ENCODE results near the gene B3GNT7. TPM values are rescaled to one million over a fixed set of nuclear protein-coding genes. Genes with fewer than 3 reads are reported as not detected.

Gene B3GNT7
- total RNA-seq, 1 experiment from 2014 or later: 11.0 TPM

DNA sequence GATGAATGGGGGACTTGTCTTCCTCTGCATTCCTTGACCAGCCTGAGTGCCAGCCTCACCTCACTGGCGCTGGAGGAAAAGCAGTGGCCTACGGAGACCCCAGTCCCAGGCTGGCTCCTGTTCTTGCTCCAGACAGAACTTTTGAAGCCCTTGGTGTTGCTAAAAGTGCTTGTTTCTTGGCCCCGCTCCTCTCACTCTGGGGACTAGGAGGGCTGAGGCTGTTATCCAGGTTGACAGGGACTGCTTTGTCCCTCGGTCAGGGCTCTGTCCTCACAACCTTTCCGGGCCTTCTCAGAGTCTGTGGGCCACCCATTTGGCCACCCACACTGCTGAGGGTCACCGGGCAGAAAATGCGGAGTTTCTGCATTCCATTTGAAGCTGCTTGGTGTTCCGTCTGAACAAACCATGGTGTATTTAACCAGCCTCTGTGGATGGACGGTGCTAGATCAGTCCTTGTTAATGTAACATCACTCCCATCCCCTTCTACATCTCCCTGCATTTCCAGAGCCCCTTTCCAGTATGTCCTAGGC is 25.6 kb downstream of the B3GNT7 start:
- Histone ChIP-seq H3K4me1 (ENCODE audit: insufficient read depth, low read length) (peaks cover 6% of the 10 kb centered on the region; the same call in 1 of the 2 replicates), H3K9me2 (replicated peaks; ENCODE audit: low read length) (no peaks in the 10 kb centered on the region), H4K20me1 (ENCODE audit: low read length) (no peaks in the 10 kb centered on the region), H3K4me2 (ENCODE audit: low read length) (no peak overlapping the region), H3K27me3 (ENCODE audit: low read length) (no peaks in the 10 kb centered on the region), H3K27ac (ENCODE audit: low read length) (no peak overlapping the region), H3K79me2 (ENCODE audit: low read length) (no peaks in the 10 kb centered on the region), H3K4me3 (ENCODE audit: low read length) (no peak overlapping the region), H2AFZ (ENCODE audit: low read length) (no peak overlapping the region), H3F3A (ENCODE audit: low read length, unreplicated experiment) (no peaks in the 10 kb centered on the region), H3K9me3 (ENCODE audit: low read length) (no peaks in the 10 kb centered on the region), H3K36me3 (ENCODE audit: low read depth, low read length) (no peaks in the 10 kb centered on the region), H3K9ac (ENCODE audit: low read length) (no peak overlapping the region)
- POLR2A ChIA-PET (ENCODE audit: unreplicated experiment): interaction anchor here (0.6 kb wide), 1 partner anchor 127 kb away, joined by 3 read pairs; no protein-coding TSS in a partner anchor
- ATAC-seq (no peak), DNase-seq (no peak)
- BruUV-seq (replicated peaks): no TSS peak
- CTCF ChIA-PET: no interaction called here
- intact Hi-C loops (cut with micrococcal nuclease): no loop called here
- no peak for TF ChIP-seq EZH2phosphoT487 (IDR thresholded peaks at IDR 0.05; ENCODE audit: borderline replicate concordance, low read length)
- TF ChIP-seq CTCF (conservative IDR thresholded peaks at IDR 0.05; ENCODE audit: low read depth, low read length): no peak
- TF ChIP-seq EZH2 (IDR thresholded peaks at IDR 0.05; ENCODE audit: low read length, unreplicated experiment): no peak

DNA sequence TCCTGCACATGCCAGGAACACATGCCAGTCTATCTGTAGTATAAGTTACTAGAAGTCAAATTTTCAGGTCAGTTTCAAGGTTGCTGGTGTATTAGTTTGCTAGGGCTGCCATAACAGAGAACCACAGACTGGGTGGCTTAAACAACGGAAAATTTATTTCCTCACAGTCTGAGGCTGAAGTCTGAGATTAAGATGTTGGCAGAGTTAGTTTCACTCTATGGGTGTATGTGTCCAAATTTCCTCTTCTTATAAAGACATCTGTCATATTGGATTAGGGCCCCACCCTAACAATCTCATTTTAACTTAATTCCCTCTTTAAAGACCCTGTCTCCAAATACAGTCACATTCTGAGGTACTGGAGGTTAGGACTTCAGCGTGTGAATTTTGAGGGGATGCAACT is 26.5 kb downstream of the B3GNT7 start:
- ChIA-PET CTCF (no interaction called here), POLR2A (ENCODE audit: unreplicated experiment) (no interaction called here)
- H3K27me3 ChIP-seq (ENCODE audit: low read length): no peaks in the 10 kb centered on the region
- H3K4me2 ChIP-seq (ENCODE audit: low read length): no peak overlapping the region
- BruUV-seq (replicated peaks): no TSS peak
- no peaks in the 10 kb centered on the region for H3K36me3 ChIP-seq (ENCODE audit: low read depth, low read length)
- H3K27ac ChIP-seq (ENCODE audit: low read length): no peak overlapping the region
- H3F3A ChIP-seq (ENCODE audit: low read length, unreplicated experiment): no peaks in the 10 kb centered on the region
- ATAC-seq (no peak), DNase-seq (no peak)
- H3K9me2 ChIP-seq (replicated peaks; ENCODE audit: low read length): no peaks in the 10 kb centered on the region
- TF ChIP-seq CTCF (conservative IDR thresholded peaks at IDR 0.05; ENCODE audit: low read depth, low read length) (no peak), EZH2phosphoT487 (IDR thresholded peaks at IDR 0.05; ENCODE audit: borderline replicate concordance, low read length) (no peak)
- H3K4me3 ChIP-seq (ENCODE audit: low read length): no peak overlapping the region
- H4K20me1 ChIP-seq (ENCODE audit: low read length): no peaks in the 10 kb centered on the region
- intact Hi-C loops (cut with micrococcal nuclease): no loop called here
- H3K4me1 ChIP-seq (ENCODE audit: insufficient read depth, low read length): peaks cover 6% of the 10 kb centered on the region; the same call in 1 of the 2 replicates
- no peak overlapping the region for H2AFZ ChIP-seq (ENCODE audit: low read length)
- no peak overlapping the region for H3K9ac ChIP-seq (ENCODE audit: low read length)
- H3K9me3 ChIP-seq (ENCODE audit: low read length): no peaks in the 10 kb centered on the region
- H3K79me2 ChIP-seq (ENCODE audit: low read length): no peaks in the 10 kb centered on the region

- no peaks in the 10 kb centered on the region for H3K27me3 ChIP-seq (ENCODE audit: low read length)
- no peaks in the 10 kb centered on the region for H4K20me1 ChIP-seq (ENCODE audit: low read length)
- intact Hi-C loops (cut with micrococcal nuclease): no loop called here
- no peaks in the 10 kb centered on the region for H3K79me2 ChIP-seq (ENCODE audit: low read length)
- no peaks in the 10 kb centered on the region for H3K36me3 ChIP-seq (ENCODE audit: low read depth, low read length)
- TF ChIP-seq EZH2phosphoT487 (IDR thresholded peaks at IDR 0.05; ENCODE audit: borderline replicate concordance, low read length) (no peak), EZH2 (IDR thresholded peaks at IDR 0.05; ENCODE audit: low read length, unreplicated experiment) (no peak), CTCF (conservative IDR thresholded peaks at IDR 0.05; ENCODE audit: low read depth, low read length) (no peak)
- DNase-seq: no peak
- no TSS peak for BruUV-seq (replicated peaks)
- no peak overlapping the region for H2AFZ ChIP-seq (ENCODE audit: low read length)
- no peak overlapping the region for H3K4me3 ChIP-seq (ENCODE audit: low read length)
- no peak overlapping the region for H3K9ac ChIP-seq (ENCODE audit: low read length)
- H3K27ac ChIP-seq (ENCODE audit: low read length): no peak overlapping the region
- H3K9me3 ChIP-seq (ENCODE audit: low read length): no peaks in the 10 kb centered on the region
- ChIA-PET POLR2A (ENCODE audit: unreplicated experiment) (no interaction called here), CTCF (no interaction called here)
- H3K4me2 ChIP-seq (ENCODE audit: low read length): no peak overlapping the region
- no peak for ATAC-seq
- H3K9me2 ChIP-seq (replicated peaks; ENCODE audit: low read length): no peaks in the 10 kb centered on the region
- no peaks in the 10 kb centered on the region for H3F3A ChIP-seq (ENCODE audit: low read length, unreplicated experiment)
- H3K4me1 ChIP-seq (ENCODE audit: insufficient read depth, low read length): peaks cover 6% of the 10 kb centered on the region; the same call in 1 of the 2 replicates
These were observed 27.7 kb downstream of the B3GNT7 start for GRCh38 chr2:231423176-231423575.
